PC-3 (cell line): ENCODE results near the gene EFCAB6.

Source experiments
- EZH2phosphoT487 ChIP-seq: fragments of 300-600 bp; sonication (generic); IDR thresholded peaks from 2 replicates; pipeline ENCODE4 v1.6.1; 2018; ENCODE audit warnings: mild to moderate bottlenecking, antibody characterized with exemption, low read length, borderline replicate concordance
- TF ChIP-seq, protein P1 (sequence below): fragments of 300-600 bp; sonication (generic); conservative IDR thresholded peaks from 2 replicates; pipeline ENCODE4 v1.5.1; 2017; ENCODE audit warnings: antibody characterized with exemption, low read depth, mild to moderate bottlenecking, low read length

GRCh38 chr22:43592476-43592875 is 219.6 kb downstream of the EFCAB6 start:
- TF ChIP-seq, protein P1, sequence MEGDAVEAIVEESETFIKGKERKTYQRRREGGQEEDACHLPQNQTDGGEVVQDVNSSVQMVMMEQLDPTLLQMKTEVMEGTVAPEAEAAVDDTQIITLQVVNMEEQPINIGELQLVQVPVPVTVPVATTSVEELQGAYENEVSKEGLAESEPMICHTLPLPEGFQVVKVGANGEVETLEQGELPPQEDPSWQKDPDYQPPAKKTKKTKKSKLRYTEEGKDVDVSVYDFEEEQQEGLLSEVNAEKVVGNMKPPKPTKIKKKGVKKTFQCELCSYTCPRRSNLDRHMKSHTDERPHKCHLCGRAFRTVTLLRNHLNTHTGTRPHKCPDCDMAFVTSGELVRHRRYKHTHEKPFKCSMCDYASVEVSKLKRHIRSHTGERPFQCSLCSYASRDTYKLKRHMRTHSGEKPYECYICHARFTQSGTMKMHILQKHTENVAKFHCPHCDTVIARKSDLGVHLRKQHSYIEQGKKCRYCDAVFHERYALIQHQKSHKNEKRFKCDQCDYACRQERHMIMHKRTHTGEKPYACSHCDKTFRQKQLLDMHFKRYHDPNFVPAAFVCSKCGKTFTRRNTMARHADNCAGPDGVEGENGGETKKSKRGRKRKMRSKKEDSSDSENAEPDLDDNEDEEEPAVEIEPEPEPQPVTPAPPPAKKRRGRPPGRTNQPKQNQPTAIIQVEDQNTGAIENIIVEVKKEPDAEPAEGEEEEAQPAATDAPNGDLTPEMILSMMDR = peak; percentile 33
- TF ChIP-seq EZH2phosphoT487 = no peak
